Measurements from ENCODE around the gene DNMBP.

- TF ChIP-seq CTCF (IDR thresholded peaks at IDR 0.05; ENCODE audit: low read length): peak; percentile 37
- no peak for TF ChIP-seq EZH2 (optimal IDR thresholded peaks at IDR 0.05; ENCODE audit: low read depth, low read length)
- TF ChIP-seq EZH2phosphoT487 (IDR thresholded peaks at IDR 0.05; ENCODE audit: low read length): no peak
Observed at GRCh38 chr10:100009793-100010676, at the start of gene DNMBP.
